H1 (cell line): Measurements from ENCODE around the gene JMJD1C. TPM values are rescaled to one million over a fixed set of nuclear protein-coding genes. Genes with fewer than 3 reads are reported as not detected.

Source experiments
- BACH1 ChIP-seq: IDR thresholded peaks from 2 replicates; pipeline ENCODE4 v1.6.1; 2012; ENCODE audit warnings: low read length, improper control_type of control experiment
- BCL11A ChIP-seq, 2 experiments: IDR thresholded peaks; one replicate each; pipeline ENCODE4 v1.6.1; 2011; ENCODE audit warnings: low read depth in 2 of 2, low read length in 2 of 2, mild to moderate bottlenecking in 2 of 2
- CHD7 ChIP-seq: fragments of 300-600 bp; sonication (generic); IDR thresholded peaks from 2 replicates; pipeline ENCODE4 v1.7.1; 2012; ENCODE audit warnings: low read length, moderate library complexity, mild to moderate bottlenecking, inconsistent platforms; ENCODE audit not compliant: insufficient replicate concordance
- EP300 ChIP-seq, 2 experiments: IDR thresholded peaks; 1 replicate in 1 of 2; 2 replicates in 1 of 2; pipeline ENCODE4 v1.6.1; 2011 to 2012; ENCODE audit warnings: low read depth in 2 of 2, low read length in 2 of 2, mild to moderate bottlenecking in 2 of 2, borderline replicate concordance in 1 of 2, inconsistent platforms in 1 of 2, moderate library complexity in 1 of 2
- KDM4A ChIP-seq: IDR thresholded peaks from one replicate; pipeline ENCODE4 v1.7.1; 2012; ENCODE audit warnings: low read depth, mild to moderate bottlenecking, moderate library complexity, low read length, inconsistent platforms; ENCODE audit not compliant: severe bottlenecking
- NANOG ChIP-seq: IDR thresholded peaks from 2 replicates; pipeline ENCODE4 v1.6.1; 2011; ENCODE audit warnings: low read length, low read depth, mild to moderate bottlenecking, inconsistent platforms; ENCODE audit not compliant: insufficient read depth, poor library complexity, severe bottlenecking
- polyA plus RNA-seq, 7 experiments: library from polyadenylated mRNA; depleted of rRNA in 3 of 7; stranded (reverse) in 5 of 7; unstranded in 2 of 7; fragments of >200 nt in 5 of 7; fragments of 200-250 nt in 2 of 7; gene quantifications; 1 replicate in 5 of 7; 2 replicates in 1 of 7; 4 replicates in 1 of 7; pipeline versions ENCODE4 v1.2.1 to v1.2.3, GENCODE V29; 2011 to 2013; ENCODE audit warnings: missing spikeins in 2 of 7, mixed read lengths in 2 of 7
- total RNA-seq: library from RNA; stranded (reverse); fragmentation: NEBNext Ultra II Directional; extraction: Animal tissue kit (Norgen Biotek cat#: 25700); gene quantifications from 2 replicates; pipeline ENCODE4 v1.2.1, GENCODE V29; 2021

JMJD1C gene
- total and polyA plus RNA-seq, 2 of the 8 experiments (the other 6 are each of a cell fraction or from before 2014, with no cell fraction given), result 54.5 to 210 TPM

DNA sequence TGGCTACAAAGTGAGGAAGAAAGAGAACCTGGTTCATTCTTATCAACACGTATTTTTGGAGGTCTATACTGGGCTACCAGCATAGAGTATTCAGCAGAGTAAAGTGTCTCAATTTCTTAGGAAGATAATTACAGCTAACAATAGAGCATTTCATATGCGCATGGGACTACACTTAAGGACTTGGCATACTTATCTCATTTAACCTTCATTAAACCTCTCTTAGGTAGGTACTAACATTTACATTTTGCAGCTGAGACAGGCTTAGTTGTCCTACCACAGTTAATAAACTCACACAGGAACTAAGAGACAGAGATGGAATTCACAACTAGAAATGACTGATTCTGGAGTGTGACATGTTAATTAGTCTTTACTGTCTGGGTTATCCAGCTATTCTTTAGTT is 266.1 kb downstream of the JMJD1C start (continued):
- TF ChIP-seq CHD7 (no peak), EP300 (IDR thresholded peaks at IDR 0.05; ENCODE audit: borderline replicate concordance in 1 of 2, low read depth in 2 of 2, low read length in 2 of 2) (no peak), BACH1 (no peak), BCL11A (IDR thresholded peaks at IDR 0.05; ENCODE audit: low read depth in 2 of 2, low read length in 2 of 2) (no peak), NANOG (no peak), KDM4A (no peak)
